Left hindlimb (tissue), 1 donor: ENCODE measurements around the gene CAMK2D.

ENCODE experiments used
- DNase-seq: peaks from one replicate; pipeline ENCODE4 v3.0.0-alpha.2; 2018

Gene CAMK2D

DNA sequence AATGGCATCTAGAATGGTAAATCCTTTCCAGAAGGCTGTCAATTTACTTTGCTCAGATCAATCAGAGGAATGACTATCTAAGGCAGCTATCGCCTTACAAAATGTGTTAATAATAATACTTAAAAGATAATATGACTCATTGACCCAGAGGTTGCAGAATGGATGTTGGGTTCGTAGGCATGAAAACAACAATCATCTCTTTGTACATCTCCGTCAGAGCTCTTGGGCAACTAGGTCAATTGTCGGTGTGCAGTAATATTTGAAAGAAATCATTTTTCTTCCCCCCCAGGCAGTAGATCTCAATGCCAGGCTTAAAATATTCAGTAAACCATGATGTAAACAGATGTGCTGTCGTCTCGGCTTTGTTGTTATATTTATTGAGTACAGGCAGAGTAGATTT, 165.1 kb downstream of the CAMK2D start:
- DNase-seq = no peak

GRCh38 chr4:113594231-113594556, 167.3 kb downstream of the CAMK2D start:
- no peak for DNase-seq

DNA sequence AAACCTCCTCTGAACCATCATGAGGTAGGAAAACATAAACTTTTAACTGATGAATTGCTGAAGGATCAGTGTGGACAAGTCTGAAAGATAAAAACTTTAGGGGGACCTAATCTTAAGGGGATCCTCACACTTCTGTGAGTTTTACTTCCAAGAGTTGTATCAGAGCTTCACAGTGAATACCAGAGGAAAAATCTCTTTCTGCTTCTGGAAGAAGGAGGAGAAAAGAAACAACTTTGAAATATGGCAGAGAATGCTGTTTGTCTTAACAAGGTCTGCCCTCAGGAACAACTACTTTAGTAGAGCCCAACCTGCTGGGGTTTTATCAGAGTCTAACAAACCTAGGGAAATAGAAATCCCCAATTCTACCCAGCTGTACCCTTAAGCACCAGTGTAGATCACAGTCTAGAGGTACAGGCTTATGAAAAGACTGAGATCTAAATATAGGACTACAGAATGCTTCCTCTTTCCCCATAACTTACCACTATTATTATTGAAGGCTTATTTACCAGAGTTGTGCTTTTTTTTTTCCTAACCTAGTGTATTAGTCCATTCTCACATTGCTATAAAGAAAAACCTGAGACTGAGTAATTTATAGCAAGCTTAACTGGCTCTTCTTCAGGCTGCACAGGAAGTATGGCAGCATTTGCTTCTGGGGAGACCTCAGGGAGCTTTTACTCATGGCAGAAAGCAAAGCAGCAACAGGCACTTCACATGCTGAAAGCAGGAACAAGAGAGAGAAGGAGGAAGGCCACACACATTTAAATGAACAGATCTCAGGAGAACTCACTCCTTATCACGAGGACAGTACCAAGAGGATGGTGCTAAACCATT, 167.9 kb downstream of the CAMK2D start:
- no peak for DNase-seq

DNA sequence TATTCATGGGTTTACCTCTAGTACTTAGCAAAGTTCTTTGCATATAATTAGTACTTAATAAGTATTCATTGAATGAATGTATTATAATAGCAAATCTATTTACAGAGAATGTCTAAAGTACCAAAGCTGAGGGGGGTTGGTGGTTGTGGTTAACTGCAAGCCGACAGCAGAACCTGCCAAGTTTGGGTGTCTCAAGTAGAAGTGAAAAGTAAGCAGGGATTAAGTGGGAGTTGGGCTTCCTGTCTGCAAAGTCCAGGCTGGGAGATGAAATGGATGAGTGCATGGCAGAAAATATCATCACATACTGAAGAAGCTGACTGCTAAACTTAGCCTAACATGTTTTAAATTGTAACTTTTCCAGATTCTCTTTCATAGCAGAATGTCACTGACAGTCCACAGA, 169.6 kb downstream of the CAMK2D start:
- no peak for DNase-seq

DNA sequence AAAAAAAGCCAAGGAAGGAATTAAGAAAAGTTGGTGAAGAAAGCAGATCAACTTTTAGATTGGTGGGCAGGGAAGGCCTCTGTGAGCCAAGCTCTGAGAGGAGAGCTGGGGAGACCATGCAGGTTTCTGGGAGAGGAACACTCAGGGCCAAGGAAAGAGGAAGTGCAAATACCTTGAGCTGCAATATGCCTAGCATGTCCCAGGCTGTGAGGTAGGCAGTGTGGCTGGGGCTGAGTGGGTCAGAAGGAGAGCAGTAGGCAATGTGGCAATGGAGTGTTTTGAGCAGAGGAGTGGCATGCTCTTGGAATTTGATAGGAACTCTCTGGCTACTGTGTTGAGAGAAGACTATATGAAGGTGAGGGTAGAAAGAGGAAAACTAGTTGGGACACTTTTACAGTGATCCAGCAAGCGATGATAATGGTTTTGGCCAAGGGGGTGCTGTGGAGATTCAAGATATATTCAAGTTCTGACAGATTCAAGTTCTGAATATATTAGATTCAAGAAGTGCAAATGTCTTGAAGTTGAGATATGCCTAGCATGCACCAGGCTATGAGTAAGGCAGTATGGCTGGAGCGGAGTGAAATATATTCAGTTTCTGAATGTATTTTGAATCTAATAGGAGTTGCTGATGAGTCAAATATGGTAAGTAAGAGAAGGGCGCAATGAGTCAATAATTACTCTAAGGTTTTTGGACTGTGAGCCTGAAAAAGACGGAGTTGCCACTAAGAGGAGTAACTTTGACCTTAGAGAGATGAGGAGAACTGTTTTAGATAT, 172.5 kb downstream of the CAMK2D start:
- no peak for DNase-seq

DNA sequence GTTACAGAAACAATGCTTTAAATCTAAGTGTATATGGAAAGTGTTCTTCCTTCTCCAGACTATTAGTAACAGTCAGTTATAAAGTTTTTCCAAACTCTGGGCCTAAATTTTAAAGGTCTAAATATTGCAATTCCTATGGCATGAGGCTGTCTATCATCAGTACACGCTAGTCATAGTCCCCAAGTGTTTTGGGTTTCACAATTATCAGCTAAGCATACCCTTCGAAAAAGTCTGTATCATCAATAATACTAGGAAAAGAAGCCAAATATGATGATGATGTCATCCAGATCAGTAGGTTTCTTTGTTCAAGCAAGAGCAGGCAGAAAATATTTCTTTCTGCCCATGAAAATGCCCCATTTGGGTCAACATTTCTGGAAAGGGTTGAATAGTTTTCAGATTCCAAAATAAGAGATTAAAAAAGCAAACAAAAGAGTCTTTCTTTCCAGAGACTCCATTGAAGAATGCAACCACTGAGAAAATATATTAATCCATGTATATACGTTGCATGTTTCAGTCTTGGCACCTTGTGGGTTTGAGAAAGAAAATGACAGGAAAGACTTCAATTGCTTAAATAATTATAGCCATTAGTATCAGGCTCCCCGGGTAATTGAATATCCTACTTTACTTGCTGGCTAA, 173.8 kb downstream of the CAMK2D start:
- DNase-seq = no peak

GRCh38 chr4:113587156-113587555, 174.4 kb downstream of the CAMK2D start:
- DNase-seq = no peak

- DNase-seq = no peak
Observed at GRCh38 chr4:113586072-113586471, 175.5 kb downstream of the CAMK2D start.

DNA sequence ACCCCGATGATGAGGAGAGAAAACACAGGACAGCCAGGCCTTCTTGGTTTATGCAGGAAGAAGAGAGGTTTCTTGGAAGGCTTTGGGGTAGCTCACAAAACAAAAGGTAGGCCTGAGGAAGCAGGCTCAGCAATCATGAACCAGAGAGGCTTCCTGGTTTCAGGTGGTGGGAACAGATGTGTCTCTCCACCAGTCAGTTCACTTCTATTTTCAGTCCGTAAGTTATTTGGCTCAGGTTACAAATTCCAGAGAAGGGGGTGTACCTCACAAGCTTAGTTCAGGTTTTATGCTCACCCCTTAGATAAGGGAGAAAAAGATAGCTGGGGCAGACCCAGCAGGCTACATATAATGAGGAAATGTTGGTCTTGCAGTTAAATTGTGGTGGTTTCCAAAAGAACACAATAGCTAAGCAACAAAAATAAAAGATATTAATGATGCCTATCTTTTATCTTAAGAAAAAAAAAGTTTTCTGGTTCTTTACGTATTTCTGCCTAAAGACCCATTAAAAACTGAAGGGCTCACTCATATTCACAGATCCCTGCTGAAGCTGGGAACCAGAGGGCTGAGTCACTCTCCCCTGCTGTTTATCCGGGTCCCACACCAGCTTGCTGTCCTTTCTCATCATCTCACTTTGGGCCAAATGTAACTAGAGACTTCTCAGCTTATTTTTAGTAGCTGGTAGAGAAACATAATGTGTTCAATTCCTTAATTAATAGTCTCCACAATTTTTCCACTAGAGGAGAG, 177.0 kb downstream of the CAMK2D start:
- DNase-seq = no peak

DNA sequence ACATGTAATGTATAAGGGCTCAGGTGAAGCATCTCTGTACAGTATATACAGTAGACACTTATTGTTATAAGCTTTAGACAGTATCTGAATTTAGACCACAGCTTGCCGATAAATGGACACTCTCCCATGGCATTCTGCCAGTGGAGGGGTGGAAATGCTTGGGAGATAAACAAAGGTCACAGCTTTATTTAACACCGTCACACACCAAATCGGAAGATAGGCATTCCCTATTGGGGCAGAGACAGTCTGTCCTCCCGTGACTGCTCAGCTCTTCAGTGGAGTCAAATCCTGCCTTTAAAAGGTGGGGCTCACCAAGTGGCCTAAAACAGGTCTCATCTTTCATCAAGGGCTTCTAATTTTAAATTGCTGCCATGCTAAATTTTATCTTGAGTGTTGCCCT, 178.8 kb downstream of the CAMK2D start:
- DNase-seq = no peak

DNA sequence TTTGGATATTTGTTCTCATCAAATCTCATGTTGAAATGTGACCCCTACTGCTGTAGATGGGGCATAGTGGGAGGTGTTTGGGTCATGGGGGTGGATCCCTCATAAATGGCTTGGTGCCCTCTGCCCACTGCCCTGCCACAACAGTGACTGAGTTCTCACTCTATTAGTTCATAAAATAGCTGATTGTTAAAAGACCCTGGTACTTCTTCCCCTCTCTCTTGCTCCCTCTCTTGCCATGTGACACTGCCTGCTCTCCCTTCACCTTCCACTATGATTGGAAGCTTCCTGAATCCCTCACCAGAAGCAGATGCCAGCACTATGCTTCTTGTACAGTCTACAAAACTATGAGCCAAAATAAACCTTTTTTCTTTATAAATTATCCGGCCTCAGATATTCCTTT, 182.2 kb downstream of the CAMK2D start:
- no peak for DNase-seq

GRCh38 chr4:113576947-113577678, 184.4 kb downstream of the CAMK2D start:
- DNase-seq = no peak

DNA sequence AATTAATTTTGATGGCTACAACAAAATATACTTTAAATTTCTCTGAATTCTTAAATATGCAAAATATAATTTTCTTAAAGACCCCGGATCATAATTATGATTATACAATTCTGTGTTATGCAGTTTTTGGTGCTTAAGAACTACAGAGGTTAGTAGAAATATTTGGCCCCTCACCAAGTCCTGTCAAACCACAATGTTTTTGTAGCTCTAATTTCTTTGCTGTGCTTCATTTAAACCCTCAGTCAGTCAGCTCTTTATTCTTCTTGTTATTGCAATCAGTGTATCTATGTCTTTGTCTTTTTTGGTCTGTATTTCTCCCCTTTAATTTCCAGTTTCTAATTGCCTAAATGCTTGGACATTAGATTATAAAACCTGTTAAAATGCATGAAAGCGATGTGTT, 186.1 kb downstream of the CAMK2D start:
- no peak for DNase-seq

DNA sequence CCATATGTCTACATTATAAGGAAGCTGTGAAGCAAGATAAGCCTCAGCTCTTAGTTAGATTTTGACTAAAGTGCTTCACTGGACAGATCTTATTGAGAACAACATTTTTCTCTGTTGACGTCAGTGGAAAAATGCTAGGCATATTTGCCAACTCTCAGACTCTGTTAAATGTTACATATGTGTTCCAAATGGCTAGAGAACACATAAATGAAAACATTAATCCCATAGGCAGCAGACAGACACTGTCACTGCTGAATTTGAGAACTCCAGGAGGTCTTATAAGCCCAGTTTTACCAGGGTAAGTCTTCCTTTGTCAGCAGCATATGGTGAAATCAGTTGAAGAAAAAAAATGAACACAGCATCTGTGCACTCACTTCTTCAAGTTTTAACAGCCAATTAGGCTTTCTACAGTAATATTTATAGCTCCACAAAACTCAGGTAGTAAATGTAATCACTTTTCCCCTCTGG, 186.9 kb downstream of the CAMK2D start:
- DNase-seq = no peak

GRCh38 chr4:113572620-113573019, 188.9 kb downstream of the CAMK2D start:
- no peak for DNase-seq

DNA sequence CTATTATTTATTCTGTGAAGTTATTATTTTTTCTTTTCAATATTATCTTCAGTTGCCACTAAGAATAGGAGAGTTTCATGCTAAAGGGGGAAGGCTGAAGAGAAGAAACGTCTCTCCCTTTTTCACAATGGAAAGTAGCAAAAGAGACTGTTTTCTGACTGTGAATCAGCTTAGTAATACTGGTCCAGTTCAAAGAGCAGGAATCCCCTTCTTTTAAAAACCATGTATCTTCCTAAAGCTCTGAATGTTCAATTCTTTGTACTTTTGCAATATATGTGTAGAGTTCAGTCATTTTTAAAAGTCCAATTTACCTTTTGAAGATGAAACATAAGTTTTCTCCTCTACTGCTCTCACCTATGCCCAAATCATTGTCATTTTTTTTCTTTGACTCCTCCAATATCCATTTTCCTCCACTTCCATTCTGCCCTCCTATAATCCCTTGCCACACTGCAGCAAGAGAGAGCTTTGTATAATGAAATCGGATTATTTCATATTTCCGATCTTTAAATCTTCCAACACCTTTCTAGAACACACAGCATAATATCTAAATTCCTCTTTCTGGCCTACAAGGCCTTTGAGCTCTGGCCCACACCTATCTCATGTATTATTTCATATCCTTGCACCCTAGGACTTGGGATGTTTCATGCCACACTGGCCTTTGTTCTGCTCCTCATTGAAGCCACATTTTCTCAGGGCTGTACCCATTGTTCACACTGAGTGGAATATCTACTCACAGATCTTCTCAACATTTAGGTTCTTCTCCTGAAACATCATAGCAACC, 195.3 kb downstream of the CAMK2D start:
- DNase-seq = no peak

DNA sequence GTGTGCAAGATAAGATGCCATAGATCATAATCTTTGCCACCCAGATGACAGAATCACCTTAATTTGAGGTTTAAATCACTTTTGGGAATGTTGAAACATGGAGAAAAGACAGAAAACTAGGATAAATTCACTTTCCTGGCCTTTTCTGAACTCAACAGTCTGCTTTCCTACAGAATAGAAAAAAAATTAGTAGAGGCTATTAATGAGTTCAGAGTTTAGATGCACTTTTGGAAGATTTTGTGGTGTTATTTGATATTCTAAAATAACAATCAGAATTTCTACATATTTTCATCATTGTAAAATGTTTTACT, 195.9 kb downstream of the CAMK2D start:
- no peak for DNase-seq

- DNase-seq = no peak
Observed at GRCh38 chr4:113564493-113564892, 197.0 kb downstream of the CAMK2D start.

GRCh38 chr4:113563691-113564378, 197.7 kb downstream of the CAMK2D start:
- no peak for DNase-seq

GRCh38 chr4:113561758-113562157, 199.8 kb downstream of the CAMK2D start:
- DNase-seq = no peak

DNA sequence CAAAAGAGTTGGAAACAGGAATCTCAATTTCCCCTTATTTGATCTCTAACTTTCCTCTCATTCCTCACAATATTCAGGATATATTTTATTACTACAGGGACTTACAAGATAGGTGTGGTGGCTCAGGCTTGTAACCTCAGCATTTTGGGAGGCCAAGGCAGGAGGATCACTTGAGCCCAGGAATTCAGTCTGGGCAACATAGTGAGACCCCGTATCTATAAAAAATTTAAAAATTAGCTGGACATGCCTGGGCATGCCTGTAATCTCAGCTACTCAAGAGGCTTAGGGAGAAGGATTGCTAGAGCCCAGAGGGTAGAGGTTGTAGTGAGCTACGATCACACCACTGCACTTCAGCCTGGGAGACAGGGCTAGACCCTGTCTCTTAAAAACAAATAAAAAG, 200.4 kb downstream of the CAMK2D start:
- DNase-seq = no peak
